ENCODE data around the gene GFOD2.

Gene GFOD2

GRCh38 chr16:67733734-67734470, 14.8 kb upstream of the GFOD2 start:
- TF ChIP-seq CTCF (IDR thresholded peaks at IDR 0.05; ENCODE audit: borderline replicate concordance, insufficient read depth, low read depth, low read length) = no peak
- H3K4me3 ChIP-seq (ENCODE audit: low read depth, low read length) = no peak overlapping the region

- no peak for TF ChIP-seq CTCF (IDR thresholded peaks at IDR 0.05; ENCODE audit: borderline replicate concordance, insufficient read depth, low read depth, low read length)
Measured at GRCh38 chr16:67731753-67732095, 12.6 kb upstream of the GFOD2 start.

GRCh38 chr16:67731071-67731752, 12.1 kb upstream of the GFOD2 start:
- no peak overlapping the region for H3K4me3 ChIP-seq (ENCODE audit: low read depth, low read length)
- no peak for TF ChIP-seq CTCF (IDR thresholded peaks at IDR 0.05; ENCODE audit: borderline replicate concordance, insufficient read depth, low read depth, low read length)

More at GRCh38 chr16:67731753-67732095, 12.6 kb upstream of the GFOD2 start:
- no peak overlapping the region for H3K4me3 ChIP-seq (ENCODE audit: low read depth, low read length)

DNA sequence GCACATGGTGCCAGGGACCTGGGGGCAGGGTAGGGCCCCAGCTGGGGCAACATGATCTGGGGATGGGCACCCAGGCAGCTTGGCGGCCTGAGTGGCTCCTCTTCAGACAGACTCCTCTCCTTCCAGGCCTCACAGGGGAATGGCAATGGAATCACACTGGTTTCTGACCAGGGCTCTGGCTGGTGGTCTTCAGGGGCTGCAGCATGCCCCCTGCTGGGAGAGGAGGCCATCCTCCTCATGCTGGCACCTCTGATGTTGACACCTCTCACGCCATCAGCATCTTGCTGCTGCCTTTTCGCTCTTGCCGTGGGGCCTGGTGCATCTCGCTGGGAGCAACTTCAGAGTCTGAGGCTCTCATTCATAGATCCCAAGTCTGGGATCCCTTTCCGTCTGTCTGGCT, 11.2 kb upstream of the GFOD2 start:
- H3K4me3 ChIP-seq (ENCODE audit: low read depth, low read length) = no peak overlapping the region
- TF ChIP-seq CTCF (IDR thresholded peaks at IDR 0.05; ENCODE audit: borderline replicate concordance, insufficient read depth, low read depth, low read length) = no peak

GRCh38 chr16:67729636-67730248, 10.6 kb upstream of the GFOD2 start:
- no peak overlapping the region for H3K4me3 ChIP-seq (ENCODE audit: low read depth, low read length)
- TF ChIP-seq CTCF (IDR thresholded peaks at IDR 0.05; ENCODE audit: borderline replicate concordance, insufficient read depth, low read depth, low read length) = no peak

DNA sequence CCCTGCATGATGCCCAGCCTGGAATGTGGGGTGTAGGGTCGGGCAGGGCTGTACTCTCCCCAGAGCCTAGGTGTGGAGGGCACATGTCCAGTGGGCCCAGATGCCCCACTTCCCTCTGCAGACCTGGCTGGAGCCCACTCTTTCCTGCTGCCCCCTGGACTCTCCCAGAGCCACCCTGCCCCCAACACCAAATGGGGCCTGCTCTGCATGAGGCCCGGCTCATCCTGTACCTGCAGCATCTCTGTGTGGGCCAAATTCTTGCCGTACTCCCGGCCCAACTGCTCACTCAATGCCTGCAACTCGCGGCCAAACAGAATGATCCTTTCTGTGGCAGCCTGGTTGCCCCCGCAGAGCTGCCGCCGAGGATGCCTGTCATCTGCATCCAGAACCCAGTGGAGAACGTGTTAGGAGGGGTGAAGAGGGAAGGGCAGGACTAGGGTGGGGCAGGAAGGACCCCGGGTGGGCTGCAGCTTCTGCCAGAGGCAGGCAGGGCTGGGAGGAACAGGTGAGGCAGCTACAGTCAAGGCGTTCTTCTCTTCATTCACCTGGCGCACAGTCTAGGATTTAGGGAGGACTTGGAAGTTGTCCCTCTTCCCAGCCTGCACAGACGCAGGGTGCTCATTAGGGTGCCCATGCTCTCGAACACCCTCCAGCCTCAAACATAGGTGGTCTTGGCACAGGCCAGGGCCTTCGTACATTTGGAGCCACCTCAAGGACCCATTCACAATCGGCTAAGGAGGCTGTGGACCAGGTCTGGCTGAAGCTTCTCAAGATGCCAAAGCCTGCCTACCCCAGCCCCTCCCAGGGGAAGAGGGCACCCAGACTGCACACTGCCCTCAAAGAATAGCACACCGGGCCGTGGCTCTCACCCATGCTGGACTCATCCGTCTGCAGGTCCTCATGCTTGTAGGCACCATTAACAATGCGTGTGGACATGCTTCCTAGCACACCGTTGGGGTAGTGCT, 8.7 kb upstream of the GFOD2 start:
- no peak for TF ChIP-seq CTCF (IDR thresholded peaks at IDR 0.05; ENCODE audit: borderline replicate concordance, insufficient read depth, low read depth, low read length)
- no peak overlapping the region for H3K4me3 ChIP-seq (ENCODE audit: low read depth, low read length)

All from GM12875 (cell line).